ENCODE measurements around the gene SLC25A29. TPM values are rescaled to one million over a fixed set of nuclear protein-coding genes. Genes with fewer than 3 reads are reported as not detected.

The SLC25A29 gene
- total RNA-seq, 1 donor from 2014 or later = 29.3 TPM

GRCh38 chr14:100261621-100262020 lies 44.6 kb downstream of the SLC25A29 start:
- TF ChIP-seq CTCF (IDR thresholded peaks at IDR 0.05) = no peak
- no peak overlapping the region for H3K4me3 Mint-ChIP-seq (ENCODE audit: unreplicated experiment)
- H3K36me3 Mint-ChIP-seq (ENCODE audit: low read depth) = peaks cover 6% of the 10 kb centered on the region
- H3K4me1 Mint-ChIP-seq (ENCODE audit: low read depth) = peaks cover 37% of the 10 kb centered on the region
- no peaks in the 10 kb centered on the region for H3K9me3 Mint-ChIP-seq (ENCODE audit: low read depth)
- no peak for DNase-seq (ENCODE audit: low spot score)
- no peak overlapping the region for H3K27ac Mint-ChIP-seq (ENCODE audit: unreplicated experiment)
- no peaks in the 10 kb centered on the region for H3K27me3 Mint-ChIP-seq (ENCODE audit: low read depth)

GRCh38 chr14:100256339-100256895 lies 49.8 kb downstream of the SLC25A29 start:
- TF ChIP-seq CTCF (IDR thresholded peaks at IDR 0.05) = no peak
- Mint-ChIP-seq H3K4me3 (ENCODE audit: unreplicated experiment) (no peak overlapping the region), H3K9me3 (ENCODE audit: low read depth) (no peaks in the 10 kb centered on the region), H3K36me3 (ENCODE audit: low read depth) (no peaks in the 10 kb centered on the region), H3K27ac (ENCODE audit: unreplicated experiment) (no peak overlapping the region), H3K4me1 (ENCODE audit: low read depth) (peaks cover 36% of the 10 kb centered on the region), H3K27me3 (ENCODE audit: low read depth) (no peaks in the 10 kb centered on the region)
- no peak for DNase-seq (ENCODE audit: low spot score)

GRCh38 chr14:100252684-100253083 lies 53.6 kb downstream of the SLC25A29 start:
- Mint-ChIP-seq H3K4me3 (ENCODE audit: unreplicated experiment) (no peak overlapping the region), H3K9me3 (ENCODE audit: low read depth) (no peaks in the 10 kb centered on the region), H3K27me3 (ENCODE audit: low read depth) (no peaks in the 10 kb centered on the region), H3K36me3 (ENCODE audit: low read depth) (no peaks in the 10 kb centered on the region), H3K27ac (ENCODE audit: unreplicated experiment) (no peak overlapping the region), H3K4me1 (ENCODE audit: low read depth) (peaks cover 25% of the 10 kb centered on the region)
- DNase-seq (ENCODE audit: low spot score) = no peak
- TF ChIP-seq CTCF (IDR thresholded peaks at IDR 0.05) = no peak

GRCh38 chr14:100250732-100251465 lies 55.3 kb downstream of the SLC25A29 start:
- H3K36me3 Mint-ChIP-seq (ENCODE audit: low read depth) = no peaks in the 10 kb centered on the region
- no peak for TF ChIP-seq CTCF (IDR thresholded peaks at IDR 0.05)

GRCh38 chr14:100246809-100247428 lies 59.3 kb downstream of the SLC25A29 start:
- Mint-ChIP-seq H3K27ac (ENCODE audit: unreplicated experiment) (peak overlapping the region; percentile 78), H3K4me1 (ENCODE audit: low read depth) (peaks cover 50% of the 10 kb centered on the region), H3K9me3 (ENCODE audit: low read depth) (no peaks in the 10 kb centered on the region), H3K4me3 (ENCODE audit: unreplicated experiment) (no peak overlapping the region), H3K27me3 (ENCODE audit: low read depth) (no peaks in the 10 kb centered on the region), H3K36me3 (ENCODE audit: low read depth) (no peaks in the 10 kb centered on the region)
- peak; percentile 80 for TF ChIP-seq CTCF (IDR thresholded peaks at IDR 0.05)
- DNase-seq (ENCODE audit: low spot score) = no peak

More at GRCh38 chr14:100250732-100251465, 55.3 kb downstream of the SLC25A29 start:
- no peaks in the 10 kb centered on the region for H3K27me3 Mint-ChIP-seq (ENCODE audit: low read depth)
- no peak overlapping the region for H3K4me3 Mint-ChIP-seq (ENCODE audit: unreplicated experiment)
- H3K27ac Mint-ChIP-seq (ENCODE audit: unreplicated experiment) = peak overlapping the region; percentile 51
- H3K4me1 Mint-ChIP-seq (ENCODE audit: low read depth) = peaks cover 37% of the 10 kb centered on the region
- no peak for DNase-seq (ENCODE audit: low spot score)
- no peaks in the 10 kb centered on the region for H3K9me3 Mint-ChIP-seq (ENCODE audit: low read depth)

Data from chondrocyte (in vitro differentiated cells).